A549 (cell line): Measurements from ENCODE around the gene GGNBP2. TPM values are rescaled to one million over a fixed set of nuclear protein-coding genes. Genes with fewer than 3 reads are reported as not detected.
A peak's percentile ranks its signal among the peaks of the same experiment; 100 is the strongest.

Experiments used
- BHLHE40 ChIP-seq: IDR thresholded peaks from 2 replicates; pipeline ENCODE4 v1.6.1; 2012; ENCODE audit warnings: low read depth, low read length, inconsistent platforms
- CEBPB ChIP-seq, 2 experiments: fragments of >200 bp in 1 of 2; sonication (Bioruptor Twin) in 1 of 2; formaldehyde crosslinking in 1 of 2; IDR thresholded peaks; 2 replicates each; pipeline ENCODE4 v1.6.1; 2012 to 2016
- CHD2 ChIP-seq: fragments of 150-350 bp; IDR thresholded peaks from 2 replicates; pipeline ENCODE4 v1.6.1; 2014; ENCODE audit warnings: low read length; ENCODE audit not compliant: partially characterized antibody
- EHF ChIP-seq: fragments of 250-450 bp; sonication (Bioruptor Pico); IDR thresholded peaks from 2 replicates; pipeline ENCODE4 v1.5.0; 2020; ENCODE audit warnings: mild to moderate bottlenecking
- EHMT2 ChIP-seq: fragments of 200-600 bp; sonication (generic); IDR thresholded peaks from 2 replicates; pipeline ENCODE4 v1.6.1; 2016; ENCODE audit warnings: antibody characterized with exemption, low read depth, mild to moderate bottlenecking, moderate library complexity
- ESRRA ChIP-seq: fragments of 150-350 bp; IDR thresholded peaks from 2 replicates; pipeline ENCODE4 v1.6.1; 2014; ENCODE audit warnings: mild to moderate bottlenecking, low read length, borderline replicate concordance
- FOSB ChIP-seq: fragments of 250-450 bp; sonication (Bioruptor Pico); IDR thresholded peaks from 2 replicates; pipeline ENCODE4 v1.5.0; 2020; ENCODE audit warnings: mild to moderate bottlenecking, moderate library complexity
- FOSL2 ChIP-seq, 2 experiments: fragments of 450-650 bp in 1 of 2; fragments of >200 bp in 1 of 2; sonication (Bioruptor Twin) in 1 of 2; formaldehyde crosslinking; IDR thresholded peaks; 2 replicates each; pipeline versions ENCODE4 v1.5.0 to v1.6.1; 2016 to 2020; ENCODE audit warnings: mild to moderate bottlenecking in 1 of 2, moderate library complexity in 1 of 2
- GATA3 ChIP-seq: IDR thresholded peaks from 2 replicates; pipeline ENCODE4 v1.6.1; 2012; ENCODE audit warnings: borderline replicate concordance
- HDAC2 ChIP-seq: fragments of 200-600 bp; sonication (generic); IDR thresholded peaks from 2 replicates; pipeline ENCODE4 v1.6.1; 2016
- HEYL ChIP-seq: fragments of 250-450 bp; sonication (Bioruptor Pico); IDR thresholded peaks from 2 replicates; pipeline ENCODE4 v1.8.0; 2021; ENCODE audit warnings: mild to moderate bottlenecking, moderate library complexity
- JUN ChIP-seq, 2 experiments: fragments of >200 bp; sonication (Bioruptor Twin); formaldehyde crosslinking; IDR thresholded peaks; 2 replicates in 1 of 2; 3 replicates in 1 of 2; pipeline ENCODE4 v1.6.1; 2016 to 2017
- JUNB ChIP-seq: fragments of >200 bp; sonication (Bioruptor Twin); formaldehyde crosslinking; IDR thresholded peaks from 2 replicates; pipeline ENCODE4 v1.6.1; 2016
- KDM1A ChIP-seq: fragments of 200-600 bp; sonication (generic); IDR thresholded peaks from 2 replicates; pipeline ENCODE4 v1.6.1; 2016; ENCODE audit warnings: low read depth, mild to moderate bottlenecking
- MAZ ChIP-seq: fragments of 150-350 bp; IDR thresholded peaks from 2 replicates; pipeline ENCODE4 v1.6.1; 2014; ENCODE audit warnings: antibody characterized with exemption, low read depth, low read length, borderline replicate concordance
- MYC ChIP-seq: IDR thresholded peaks from 2 replicates; pipeline ENCODE4 v1.6.1; 2012; ENCODE audit warnings: mild to moderate bottlenecking, inconsistent platforms, low read length, improper control_type of control experiment, borderline replicate concordance
- NPAS2 ChIP-seq: fragments of 250-450 bp; sonication (Bioruptor Pico); IDR thresholded peaks from 2 replicates; pipeline ENCODE4 v1.8.0; 2022; ENCODE audit warnings: mild to moderate bottlenecking, moderate library complexity, borderline replicate concordance
- PHF8 ChIP-seq: fragments of 200-600 bp; sonication (generic); IDR thresholded peaks from 2 replicates; pipeline ENCODE4 v1.6.1; 2016; ENCODE audit warnings: low read depth, mild to moderate bottlenecking, antibody characterized with exemption, moderate library complexity, borderline replicate concordance
- POLR2A ChIP-seq: IDR thresholded peaks from 2 replicates; pipeline ENCODE4 v1.6.1; 2012; ENCODE audit warnings: mild to moderate bottlenecking, low read length
- POLR2AphosphoS2 ChIP-seq: conservative IDR thresholded peaks from 2 replicates; pipeline ENCODE4 v1.6.1; 2012; ENCODE audit warnings: low read length, improper control_type of control experiment, inconsistent platforms
- RAD21 ChIP-seq, 2 experiments: fragments of >200 bp in 1 of 2; sonication (Bioruptor Twin) in 1 of 2; formaldehyde crosslinking in 1 of 2; IDR thresholded peaks in 1 of 2; conservative IDR thresholded peaks in 1 of 2; 2 replicates in 1 of 2; 3 replicates in 1 of 2; pipeline ENCODE4 v1.6.1; 2012 to 2018; ENCODE audit warnings: inconsistent platforms in 1 of 2
- RARB ChIP-seq: fragments of 250-450 bp; sonication (Bioruptor Pico); IDR thresholded peaks from 2 replicates; pipeline ENCODE4 v1.8.0; 2021; ENCODE audit warnings: mild to moderate bottlenecking, moderate library complexity
- RCOR1 ChIP-seq: fragments of 150-350 bp; IDR thresholded peaks from 2 replicates; pipeline ENCODE4 v1.6.1; 2014; ENCODE audit warnings: antibody characterized with exemption, low read length, low read depth
- REST ChIP-seq: fragments of 200-600 bp; sonication (generic); IDR thresholded peaks from 2 replicates; pipeline ENCODE4 v1.6.1; 2016; ENCODE audit warnings: antibody characterized with exemption, mild to moderate bottlenecking, moderate library complexity
- RNF2 ChIP-seq: fragments of 200-600 bp; sonication (generic); IDR thresholded peaks from 2 replicates; pipeline ENCODE4 v1.6.1; 2016; ENCODE audit warnings: low read depth, mild to moderate bottlenecking, antibody characterized with exemption, moderate library complexity, borderline replicate concordance
- SMC3 ChIP-seq: fragments of >200 bp; sonication (Bioruptor Twin); formaldehyde crosslinking; IDR thresholded peaks from 3 replicates; pipeline ENCODE4 v1.6.1; 2018; ENCODE audit warnings: inconsistent platforms
- TP53 ChIP-seq: fragments of 250-450 bp; sonication (Bioruptor Pico); IDR thresholded peaks from 2 replicates; pipeline ENCODE4 v1.5.0; 2021; ENCODE audit warnings: mild to moderate bottlenecking, moderate library complexity
- ZFP36 ChIP-seq: fragments of 450-650 bp; IDR thresholded peaks from 2 replicates; pipeline ENCODE4 v1.6.1; 2014; ENCODE audit warnings: borderline replicate concordance; ENCODE audit not compliant: partially characterized antibody
- ZNF302 ChIP-seq: fragments of 250-450 bp; sonication (Bioruptor Pico); IDR thresholded peaks from 2 replicates; pipeline ENCODE4 v1.9.0; 2021; ENCODE audit warnings: inconsistent platforms, mild to moderate bottlenecking, moderate library complexity
- polyA plus RNA-seq, 4 experiments: library from polyadenylated mRNA; depleted of rRNA in 3 of 4; stranded (reverse); fragments of >200 nt; fragmentation: RNase III in 1 of 4; extraction: RNeasy Plus Mini Kit Qiagen cat#74134 plus additional on column Dnase treatment in 1 of 4; gene quantifications; 2 replicates in 3 of 4; 3 replicates in 1 of 4; pipeline ENCODE4 v1.2.3, GENCODE V29; 2011 to 2017
- TF ChIP-seq, protein P1 (sequence below): IDR thresholded peaks from 2 replicates; pipeline ENCODE4 v1.6.1; 2012
- TF ChIP-seq, protein P2 (sequence below): IDR thresholded peaks from 2 replicates; pipeline ENCODE4 v1.6.1; 2012
- TF ChIP-seq, protein P3 (sequence below): fragments of >200 bp; sonication (Bioruptor Twin); formaldehyde crosslinking; IDR thresholded peaks from 3 replicates; pipeline ENCODE4 v1.6.1; 2016
- TF ChIP-seq, protein P4 (sequence below): IDR thresholded peaks from 2 replicates; pipeline ENCODE4 v1.6.1; 2012; ENCODE audit warnings: low read depth, borderline replicate concordance
- TF ChIP-seq, protein P5 (sequence below): fragments of 450-650 bp; IDR thresholded peaks from 2 replicates; pipeline ENCODE4 v1.6.1; 2014; ENCODE audit warnings: antibody characterized with exemption

The GGNBP2 gene
- polyA plus RNA-seq, 2 of the 4 experiments (the other 2 are of a cell fraction): 83.7 to 144 TPM

DNA sequence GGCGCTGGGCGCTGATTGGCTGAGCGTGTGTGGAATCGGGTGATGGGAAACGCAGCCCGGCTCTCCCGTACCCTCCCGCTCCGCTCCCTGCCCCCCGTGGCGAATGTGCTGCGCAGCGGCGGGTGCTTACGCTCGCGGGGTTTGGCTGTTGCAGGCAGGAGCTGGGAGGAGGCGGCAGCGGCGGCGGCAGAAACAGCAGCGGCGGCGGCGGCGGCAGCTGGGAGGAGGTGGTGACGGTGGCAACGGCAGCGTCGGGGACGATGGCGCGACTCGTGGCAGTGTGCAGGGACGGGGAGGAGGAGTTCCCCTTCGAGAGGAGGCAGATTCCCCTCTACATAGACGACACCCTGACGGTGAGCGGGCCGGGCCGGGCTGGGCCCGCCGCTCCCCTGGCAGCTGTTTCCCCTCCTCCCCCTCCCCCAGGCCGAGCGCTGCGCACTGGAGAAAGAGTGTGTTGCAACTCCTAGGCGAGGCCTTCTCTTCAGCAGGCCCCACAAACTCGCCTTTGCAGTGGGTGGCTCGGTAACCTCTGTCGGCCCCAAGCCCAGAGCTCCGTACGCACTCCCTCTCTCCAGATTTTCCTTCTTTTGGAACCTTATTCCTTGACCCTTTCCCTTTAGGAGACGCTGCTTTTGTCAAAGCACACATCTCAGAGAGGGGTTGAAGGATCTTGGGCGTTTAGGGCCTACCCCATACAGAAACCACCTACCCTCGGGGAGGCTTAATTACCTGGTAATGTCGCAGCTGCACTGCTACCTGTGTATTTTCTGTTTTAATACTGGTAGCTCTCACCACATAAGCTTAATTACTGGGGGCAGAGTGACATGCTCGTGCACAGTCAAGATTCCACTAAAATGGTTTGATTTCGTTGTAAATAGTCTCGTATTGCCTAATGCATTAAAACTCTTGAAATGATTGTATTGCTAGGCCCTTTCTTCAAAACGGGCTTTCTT, 1.0 kb downstream of the GGNBP2 start (continued):
- peak; percentile 73; the same call in 1 of the 2 replicates for TF ChIP-seq REST
- peak; percentile 87 for TF ChIP-seq CHD2
- TF ChIP-seq TP53 (CRISPR knock-in tag): no peak
- no peak for TF ChIP-seq RARB (CRISPR knock-in tag)
- no peak for TF ChIP-seq SMC3
- TF ChIP-seq MYC: peak; percentile 17; the same call in 1 of the 2 replicates
- TF ChIP-seq POLR2AphosphoS2: no peak
- TF ChIP-seq FOSB (CRISPR knock-in tag): peak; percentile 64; the same call in 1 of the 2 replicates
- no peak for TF ChIP-seq RAD21 (conservative IDR thresholded peaks at IDR 0.05 in 1 of 2, IDR thresholded peaks at IDR 0.05 in 1 of 2)
- TF ChIP-seq, protein P1, sequence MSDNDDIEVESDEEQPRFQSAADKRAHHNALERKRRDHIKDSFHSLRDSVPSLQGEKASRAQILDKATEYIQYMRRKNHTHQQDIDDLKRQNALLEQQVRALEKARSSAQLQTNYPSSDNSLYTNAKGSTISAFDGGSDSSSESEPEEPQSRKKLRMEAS: peak; percentile 84
- TF ChIP-seq EHMT2: no peak
- peak; percentile 71; the same call in 1 of the 2 replicates for TF ChIP-seq PHF8
- TF ChIP-seq EHF (CRISPR knock-in tag): no peak
- no peak for TF ChIP-seq RCOR1
- no peak for TF ChIP-seq FOSL2 (IDR thresholded peaks at IDR 0.05)
- 0 out of 2 replicates have a peak, but pooled peaks have one; percentile 1 for TF ChIP-seq FOSL2 (CRISPR knock-in tag; IDR thresholded peaks at IDR 0.05)
- TF ChIP-seq, protein P2, sequence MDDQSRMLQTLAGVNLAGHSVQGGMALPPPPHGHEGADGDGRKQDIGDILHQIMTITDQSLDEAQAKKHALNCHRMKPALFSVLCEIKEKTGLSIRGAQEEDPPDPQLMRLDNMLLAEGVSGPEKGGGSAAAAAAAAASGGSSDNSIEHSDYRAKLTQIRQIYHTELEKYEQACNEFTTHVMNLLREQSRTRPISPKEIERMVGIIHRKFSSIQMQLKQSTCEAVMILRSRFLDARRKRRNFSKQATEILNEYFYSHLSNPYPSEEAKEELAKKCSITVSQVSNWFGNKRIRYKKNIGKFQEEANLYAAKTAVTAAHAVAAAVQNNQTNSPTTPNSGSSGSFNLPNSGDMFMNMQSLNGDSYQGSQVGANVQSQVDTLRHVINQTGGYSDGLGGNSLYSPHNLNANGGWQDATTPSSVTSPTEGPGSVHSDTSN: no peak; the same call in 1 of the 2 replicates
- peak; percentile 89; the same call in 1 of the 2 replicates for TF ChIP-seq MAZ
- TF ChIP-seq, protein P3, sequence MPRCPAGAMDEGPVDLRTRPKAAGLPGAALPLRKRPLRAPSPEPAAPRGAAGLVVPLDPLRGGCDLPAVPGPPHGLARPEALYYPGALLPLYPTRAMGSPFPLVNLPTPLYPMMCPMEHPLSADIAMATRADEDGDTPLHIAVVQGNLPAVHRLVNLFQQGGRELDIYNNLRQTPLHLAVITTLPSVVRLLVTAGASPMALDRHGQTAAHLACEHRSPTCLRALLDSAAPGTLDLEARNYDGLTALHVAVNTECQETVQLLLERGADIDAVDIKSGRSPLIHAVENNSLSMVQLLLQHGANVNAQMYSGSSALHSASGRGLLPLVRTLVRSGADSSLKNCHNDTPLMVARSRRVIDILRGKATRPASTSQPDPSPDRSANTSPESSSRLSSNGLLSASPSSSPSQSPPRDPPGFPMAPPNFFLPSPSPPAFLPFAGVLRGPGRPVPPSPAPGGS: 0 out of 3 replicates have a peak, but pooled peaks have one; percentile 1
- no peak for TF ChIP-seq KDM1A
- no peak for TF ChIP-seq HEYL (CRISPR knock-in tag)
- TF ChIP-seq GATA3: peak; percentile 75
- peak; percentile 88 to 94 for TF ChIP-seq CEBPB (IDR thresholded peaks at IDR 0.05)
- no peak for TF ChIP-seq ZNF302 (CRISPR knock-in tag)
- TF ChIP-seq NPAS2: no peak
- TF ChIP-seq BHLHE40: no peak
- TF ChIP-seq RNF2: no peak
- peak; percentile 44 for TF ChIP-seq POLR2A
- TF ChIP-seq ESRRA: no peak
- TF ChIP-seq, protein P4, sequence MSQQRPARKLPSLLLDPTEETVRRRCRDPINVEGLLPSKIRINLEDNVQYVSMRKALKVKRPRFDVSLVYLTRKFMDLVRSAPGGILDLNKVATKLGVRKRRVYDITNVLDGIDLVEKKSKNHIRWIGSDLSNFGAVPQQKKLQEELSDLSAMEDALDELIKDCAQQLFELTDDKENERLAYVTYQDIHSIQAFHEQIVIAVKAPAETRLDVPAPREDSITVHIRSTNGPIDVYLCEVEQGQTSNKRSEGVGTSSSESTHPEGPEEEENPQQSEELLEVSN: peak; percentile 67; the same call in 1 of the 2 replicates
- TF ChIP-seq HDAC2: no peak
- peak in 1 of 2 experiments; percentile 85; a peak in 2 of 5 replicates for TF ChIP-seq JUN (IDR thresholded peaks at IDR 0.05)
- no peak for TF ChIP-seq ZFP36
- TF ChIP-seq JUNB: no peak
- TF ChIP-seq, protein P5, sequence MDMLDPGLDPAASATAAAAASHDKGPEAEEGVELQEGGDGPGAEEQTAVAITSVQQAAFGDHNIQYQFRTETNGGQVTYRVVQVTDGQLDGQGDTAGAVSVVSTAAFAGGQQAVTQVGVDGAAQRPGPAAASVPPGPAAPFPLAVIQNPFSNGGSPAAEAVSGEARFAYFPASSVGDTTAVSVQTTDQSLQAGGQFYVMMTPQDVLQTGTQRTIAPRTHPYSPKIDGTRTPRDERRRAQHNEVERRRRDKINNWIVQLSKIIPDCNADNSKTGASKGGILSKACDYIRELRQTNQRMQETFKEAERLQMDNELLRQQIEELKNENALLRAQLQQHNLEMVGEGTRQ: no peak
